Measurements from ENCODE around the gene FCGBP. TPM values are rescaled to one million over a fixed set of nuclear protein-coding genes. Genes with fewer than 3 reads are reported as not detected.
"Not testable (repeated sequence)": the region's sequence is repeated elsewhere in the genome, so short reads cannot be mapped to it uniquely, and the experiment has no call there.

FCGBP gene
- total RNA-seq, 1 donor from 2014 or later = 0.54 TPM

GRCh38 chr19:39897511-39898245 lies 36.8 kb downstream of the FCGBP start:
- not testable (repeated sequence) for FAIRE-seq; H2AFZ ChIP-seq (ENCODE audit: low read depth, low read length); H3K4me1 ChIP-seq (ENCODE audit: insufficient read depth, low read length); H4K20me1 ChIP-seq (ENCODE audit: insufficient read depth, low read length); H3K36me3 ChIP-seq (ENCODE audit: insufficient read depth, low read length); H3K79me2 ChIP-seq (ENCODE audit: insufficient read depth, low read length); H3K27me3 Mint-ChIP-seq (ENCODE audit: low read depth, unreplicated experiment); H3K4me3 ChIP-seq (ENCODE audit: insufficient read depth, low read depth, low read length); H3K4me1 Mint-ChIP-seq (ENCODE audit: low read depth, unreplicated experiment); H3K9me3 ChIP-seq (ENCODE audit: insufficient read depth, low read depth, low read length); H3K36me3 Mint-ChIP-seq (ENCODE audit: low read depth, unreplicated experiment); H3K27ac ChIP-seq (ENCODE audit: low read depth, low read length); H3K4me2 ChIP-seq (ENCODE audit: low read length); H3K27ac Mint-ChIP-seq (ENCODE audit: unreplicated experiment); H3K27me3 ChIP-seq (ENCODE audit: insufficient read depth, low read length); H3K9me3 Mint-ChIP-seq (ENCODE audit: unreplicated experiment); H3K4me3 Mint-ChIP-seq (ENCODE audit: unreplicated experiment); H3K9ac ChIP-seq (ENCODE audit: low read length); DNase-seq (ENCODE audit: low read depth)
- peak; percentile 26 for TF ChIP-seq CTCF (IDR thresholded peaks at IDR 0.05; ENCODE audit: insufficient read depth, low read depth, low read length)

- FAIRE-seq; H3K27ac Mint-ChIP-seq (ENCODE audit: unreplicated experiment); H3K9ac ChIP-seq (ENCODE audit: low read length); H3K36me3 ChIP-seq (ENCODE audit: insufficient read depth, low read length); DNase-seq (ENCODE audit: low read depth); H3K4me1 ChIP-seq (ENCODE audit: insufficient read depth, low read length); H3K27me3 ChIP-seq (ENCODE audit: insufficient read depth, low read length); H3K9me3 Mint-ChIP-seq (ENCODE audit: unreplicated experiment); H3K4me2 ChIP-seq (ENCODE audit: low read length); H2AFZ ChIP-seq (ENCODE audit: low read depth, low read length); H3K4me1 Mint-ChIP-seq (ENCODE audit: low read depth, unreplicated experiment); H3K9me3 ChIP-seq (ENCODE audit: insufficient read depth, low read depth, low read length); H3K36me3 Mint-ChIP-seq (ENCODE audit: low read depth, unreplicated experiment); H3K4me3 Mint-ChIP-seq (ENCODE audit: unreplicated experiment); H3K27ac ChIP-seq (ENCODE audit: low read depth, low read length); H4K20me1 ChIP-seq (ENCODE audit: insufficient read depth, low read length); H3K4me3 ChIP-seq (ENCODE audit: insufficient read depth, low read depth, low read length); H3K79me2 ChIP-seq (ENCODE audit: insufficient read depth, low read length): not testable (repeated sequence)
- H3K27me3 Mint-ChIP-seq (ENCODE audit: low read depth, unreplicated experiment) = peaks cover 23% of the 10 kb centered on the region
Measured at GRCh38 chr19:39895096-39895495, 39.3 kb downstream of the FCGBP start.

DNA sequence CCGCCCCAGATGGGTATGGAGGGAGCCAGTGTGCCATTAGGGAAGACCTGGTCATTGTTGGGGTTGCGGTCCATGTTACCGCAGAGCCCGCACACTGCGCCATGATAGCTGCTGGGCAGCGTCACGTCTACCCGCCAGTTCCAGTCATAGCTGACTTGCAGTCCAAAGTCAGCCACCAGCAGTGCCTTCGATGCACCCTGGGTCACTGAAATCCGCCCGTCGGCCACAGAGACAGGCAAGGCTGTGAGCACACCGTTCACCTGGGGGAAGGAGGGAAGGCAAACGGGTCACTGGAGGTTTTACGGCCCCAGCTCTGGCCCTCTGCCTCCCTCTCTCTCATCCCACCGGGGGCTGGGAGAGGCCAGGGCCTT lies 40.2 kb downstream of the FCGBP start:
- H3K27me3 ChIP-seq (ENCODE audit: insufficient read depth, low read length); H3K4me3 ChIP-seq (ENCODE audit: insufficient read depth, low read depth, low read length); H3K36me3 ChIP-seq (ENCODE audit: insufficient read depth, low read length); H2AFZ ChIP-seq (ENCODE audit: low read depth, low read length); H3K27ac Mint-ChIP-seq (ENCODE audit: unreplicated experiment); H3K9me3 Mint-ChIP-seq (ENCODE audit: unreplicated experiment); H3K79me2 ChIP-seq (ENCODE audit: insufficient read depth, low read length); H3K9ac ChIP-seq (ENCODE audit: low read length); H3K4me1 Mint-ChIP-seq (ENCODE audit: low read depth, unreplicated experiment); H3K4me2 ChIP-seq (ENCODE audit: low read length); DNase-seq (ENCODE audit: low read depth); H3K4me1 ChIP-seq (ENCODE audit: insufficient read depth, low read length); H3K27ac ChIP-seq (ENCODE audit: low read depth, low read length); H3K36me3 Mint-ChIP-seq (ENCODE audit: low read depth, unreplicated experiment); H3K9me3 ChIP-seq (ENCODE audit: insufficient read depth, low read depth, low read length); H4K20me1 ChIP-seq (ENCODE audit: insufficient read depth, low read length); H3K4me3 Mint-ChIP-seq (ENCODE audit: unreplicated experiment); FAIRE-seq: not testable (repeated sequence)
- peaks cover 26% of the 10 kb centered on the region for H3K27me3 Mint-ChIP-seq (ENCODE audit: low read depth, unreplicated experiment)

DNA sequence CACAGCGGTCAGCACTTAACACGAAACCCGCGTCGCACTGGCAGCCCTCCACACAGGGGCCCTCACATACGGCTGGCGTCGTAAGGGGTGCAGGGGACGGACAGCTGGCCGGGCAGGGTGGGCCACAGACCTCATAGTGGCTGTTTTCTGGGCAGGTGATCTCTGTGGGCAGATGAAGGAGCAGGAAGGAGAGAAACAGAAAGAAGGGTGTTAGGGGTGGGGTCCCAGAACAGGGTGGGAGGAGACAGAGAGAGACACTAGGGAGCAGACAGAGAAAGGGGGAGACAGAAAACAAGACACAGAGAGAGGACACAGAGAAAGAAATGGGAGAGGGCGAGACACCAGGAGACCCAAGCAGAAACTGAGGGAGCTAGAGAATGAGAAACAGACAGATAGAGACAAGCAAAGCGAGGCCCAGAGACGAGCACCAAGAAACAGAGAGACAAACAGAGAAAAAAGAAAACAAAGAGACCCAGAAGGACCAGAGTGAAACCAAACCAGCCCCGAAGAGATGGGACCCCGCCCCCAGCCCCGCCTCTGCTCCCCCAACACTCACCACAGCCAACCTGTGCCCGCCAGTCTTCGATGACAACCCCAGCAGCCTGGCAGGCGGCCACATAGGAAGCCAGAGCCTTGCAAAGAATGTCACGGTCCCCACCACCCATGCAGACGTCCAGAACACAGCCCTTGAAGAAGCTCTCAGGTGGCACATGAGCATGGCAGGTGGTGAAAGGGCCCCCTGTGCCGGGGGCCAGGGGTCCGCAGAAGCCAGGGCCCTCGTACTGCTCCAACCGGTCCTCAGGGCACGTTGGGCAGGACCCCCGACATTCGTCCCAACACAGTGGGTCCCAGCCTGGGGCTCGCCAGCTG lies 40.8 kb downstream of the FCGBP start:
- not testable (repeated sequence) for H3K9me3 Mint-ChIP-seq (ENCODE audit: unreplicated experiment); H4K20me1 ChIP-seq (ENCODE audit: insufficient read depth, low read length); H2AFZ ChIP-seq (ENCODE audit: low read depth, low read length); H3K4me3 Mint-ChIP-seq (ENCODE audit: unreplicated experiment); H3K9me3 ChIP-seq (ENCODE audit: insufficient read depth, low read depth, low read length); DNase-seq (ENCODE audit: low read depth); H3K27ac ChIP-seq (ENCODE audit: low read depth, low read length); H3K4me3 ChIP-seq (ENCODE audit: insufficient read depth, low read depth, low read length); H3K27me3 ChIP-seq (ENCODE audit: insufficient read depth, low read length); H3K4me2 ChIP-seq (ENCODE audit: low read length); H3K9ac ChIP-seq (ENCODE audit: low read length); H3K4me1 ChIP-seq (ENCODE audit: insufficient read depth, low read length); H3K79me2 ChIP-seq (ENCODE audit: insufficient read depth, low read length); H3K36me3 ChIP-seq (ENCODE audit: insufficient read depth, low read length); H3K4me1 Mint-ChIP-seq (ENCODE audit: low read depth, unreplicated experiment); H3K36me3 Mint-ChIP-seq (ENCODE audit: low read depth, unreplicated experiment); FAIRE-seq
- Mint-ChIP-seq H3K27me3 (ENCODE audit: low read depth, unreplicated experiment) (peaks cover 26% of the 10 kb centered on the region), H3K27ac (ENCODE audit: unreplicated experiment) (peak overlapping the region; percentile 6)

GRCh38 chr19:39892506-39892902 lies 41.9 kb downstream of the FCGBP start:
- not testable (repeated sequence) for H3K27me3 ChIP-seq (ENCODE audit: insufficient read depth, low read length); H3K36me3 ChIP-seq (ENCODE audit: insufficient read depth, low read length); H3K4me1 Mint-ChIP-seq (ENCODE audit: low read depth, unreplicated experiment); H3K4me3 ChIP-seq (ENCODE audit: insufficient read depth, low read depth, low read length); H3K36me3 Mint-ChIP-seq (ENCODE audit: low read depth, unreplicated experiment); H3K9me3 Mint-ChIP-seq (ENCODE audit: unreplicated experiment); H3K4me1 ChIP-seq (ENCODE audit: insufficient read depth, low read length); FAIRE-seq; H3K9ac ChIP-seq (ENCODE audit: low read length); H3K9me3 ChIP-seq (ENCODE audit: insufficient read depth, low read depth, low read length); H3K79me2 ChIP-seq (ENCODE audit: insufficient read depth, low read length); H2AFZ ChIP-seq (ENCODE audit: low read depth, low read length); H3K4me3 Mint-ChIP-seq (ENCODE audit: unreplicated experiment); DNase-seq (ENCODE audit: low read depth); H3K4me2 ChIP-seq (ENCODE audit: low read length); H3K27ac ChIP-seq (ENCODE audit: low read depth, low read length); H4K20me1 ChIP-seq (ENCODE audit: insufficient read depth, low read length); H3K27ac Mint-ChIP-seq (ENCODE audit: unreplicated experiment)
- H3K27me3 Mint-ChIP-seq (ENCODE audit: low read depth, unreplicated experiment) = peaks cover 26% of the 10 kb centered on the region
